ENCODE measurements around the gene JAGN1. TPM values are rescaled to one million over a fixed set of nuclear protein-coding genes. Genes with fewer than 3 reads are reported as not detected.

The JAGN1 gene
- total RNA-seq, 1 donor from 2014 or later: 55.2 TPM

- TF ChIP-seq CTCF (IDR thresholded peaks at IDR 0.05): no peak
- Histone ChIP-seq H3K27ac (no peak overlapping the region), H3K4me3 (no peak overlapping the region), H3K4me1 (no peaks in the 10 kb centered on the region), H3K36me3 (no peaks in the 10 kb centered on the region), H3K27me3 (no peaks in the 10 kb centered on the region), H3K9me3 (no peaks in the 10 kb centered on the region)
- no peak for DNase-seq (ENCODE audit: low spot score in 2 of 2)
- intact Hi-C loops (cut with DNase I): no loop called here
Measured at GRCh38 chr3:9884555-9885165, 5.8 kb upstream of the JAGN1 start.

GRCh38 chr3:9886328-9886727, 4.1 kb upstream of the JAGN1 start:
- no peak for TF ChIP-seq CTCF (IDR thresholded peaks at IDR 0.05)
- Histone ChIP-seq H3K36me3 (no peaks in the 10 kb centered on the region), H3K9me3 (no peaks in the 10 kb centered on the region), H3K27me3 (no peaks in the 10 kb centered on the region), H3K4me1 (peaks cover 0 to 4% of the 10 kb centered on the region in 2 donors), H3K27ac (no peak overlapping the region), H3K4me3 (no peak overlapping the region)
- no peak for DNase-seq (ENCODE audit: low spot score in 2 of 2)
- intact Hi-C loops (cut with DNase I): no loop called here

GRCh38 chr3:9887480-9887879, 2.9 kb upstream of the JAGN1 start:
- Histone ChIP-seq H3K27ac (no peak overlapping the region), H3K4me3 (no peak overlapping the region), H3K4me1 (peaks cover 0 to 7% of the 10 kb centered on the region in 2 donors), H3K9me3 (no peaks in the 10 kb centered on the region), H3K36me3 (no peaks in the 10 kb centered on the region), H3K27me3 (no peaks in the 10 kb centered on the region)
- no peak for TF ChIP-seq CTCF (IDR thresholded peaks at IDR 0.05)
- no peak for DNase-seq (ENCODE audit: low spot score in 2 of 2)
- intact Hi-C loops (cut with DNase I): no loop called here

- peaks cover 0 to 7% of the 10 kb centered on the region in 2 donors for H3K4me1 ChIP-seq
- peaks cover 0 to 9% of the 10 kb centered on the region in 2 donors for H3K36me3 ChIP-seq
- DNase-seq (ENCODE audit: low spot score in 2 of 2): no peak
- H3K9me3 ChIP-seq: no peaks in the 10 kb centered on the region
- no peak overlapping the region for H3K4me3 ChIP-seq
- TF ChIP-seq CTCF (IDR thresholded peaks at IDR 0.05): no peak
- H3K27ac ChIP-seq: no peak overlapping the region
- no peaks in the 10 kb centered on the region for H3K27me3 ChIP-seq
- intact Hi-C loops (cut with DNase I): no loop called here
Measured at GRCh38 chr3:9888540-9888939, 1.9 kb upstream of the JAGN1 start.

GRCh38 chr3:9889405-9889804, 1.0 kb upstream of the JAGN1 start:
- no peak for TF ChIP-seq CTCF (IDR thresholded peaks at IDR 0.05)
- peaks cover 0 to 12% of the 10 kb centered on the region in 2 donors for H3K36me3 ChIP-seq
- H3K9me3 ChIP-seq: no peaks in the 10 kb centered on the region
- H3K4me3 ChIP-seq: no peak overlapping the region
- no peaks in the 10 kb centered on the region for H3K27me3 ChIP-seq
- no peak for DNase-seq (ENCODE audit: low spot score in 2 of 2)
- intact Hi-C loops (cut with DNase I): no loop called here
- H3K4me1 ChIP-seq: peaks cover 0 to 7% of the 10 kb centered on the region in 2 donors
- peak overlapping the region in 1 of 2 donors; percentile 98 for H3K27ac ChIP-seq
